GM12892 (cell line): ENCODE data around the gene IL3. TPM values are rescaled to one million over a fixed set of nuclear protein-coding genes. Genes with fewer than 3 reads are reported as not detected.

ENCODE experiments used
- DNase-seq: peaks from one replicate; pipeline ENCODE4 v3.0.0; 2011; ENCODE audit not compliant: insufficient read length
- FAIRE-seq: peaks from 2 replicates; lab custom pipeline; 2011; peaks lifted over from hg19 to GRCh38; lab: Jason Lieb, UNC
- POLR2A ChIP-seq: IDR thresholded peaks from 2 replicates; pipeline ENCODE4 v1.6.1; 2011; ENCODE audit warnings: low read depth, low read length, control low read depth
- POLR2AphosphoS5 ChIP-seq: IDR thresholded peaks from 2 replicates; pipeline ENCODE4 v1.6.1; 2011; ENCODE audit warnings: low read depth, low read length, control low read depth
- TAF1 ChIP-seq: IDR thresholded peaks from 2 replicates; pipeline ENCODE4 v1.6.1; 2011; ENCODE audit warnings: low read depth, mild to moderate bottlenecking, control low read depth, low read length, borderline replicate concordance
- polyA plus RNA-seq: library from polyadenylated mRNA; unstranded; fragments of >200 nt; gene quantifications from one replicate; pipeline ENCODE4 v1.2.1, GENCODE V29; 2012; ENCODE audit warnings: missing spikeins, inconsistent platforms; ENCODE audit not compliant: missing spikeins

Gene IL3
- not detected for polyA plus RNA-seq

GRCh38 chr5:132060501-132061161 is at the start of gene IL3:
IL3 (plus strand) TSS chr5:132060655; CDS start chr5:132060707, 52 bp downstream.
- TF ChIP-seq POLR2A (no peak), TAF1 (no peak), POLR2AphosphoS5 (no peak)
- no peak for DNase-seq
- FAIRE-seq, result no peak

GRCh38 chr5:132010989-132011621 is 49.4 kb upstream of the IL3 start:
- no peak for TF ChIP-seq TAF1
- no peak for TF ChIP-seq POLR2AphosphoS5
- DNase-seq, result no peak
- FAIRE-seq, result no peak

- no peak for TF ChIP-seq POLR2AphosphoS5
- no peak for TF ChIP-seq TAF1
- no peak for TF ChIP-seq POLR2A
- FAIRE-seq, result peak; percentile 44
- DNase-seq, result no peak
These were observed 48.7 kb upstream of the IL3 start, which contains the start of gene ACSL6 for GRCh38 chr5:132011622-132012343. ACSL6 (minus strand) TSS chr5:132011658; CDS start chr5:132011553, 105 bp downstream.

GRCh38 chr5:132012371-132013005 is 48.0 kb upstream of the IL3 start:
- TF ChIP-seq TAF1, result no peak
- no peak for TF ChIP-seq POLR2A
- no peak for TF ChIP-seq POLR2AphosphoS5
- DNase-seq (no peak), FAIRE-seq (no peak)

GRCh38 chr5:132013006-132013689 is 47.3 kb upstream of the IL3 start:
- no peak for DNase-seq
- TF ChIP-seq POLR2A (no peak), POLR2AphosphoS5 (no peak), TAF1 (no peak)
- no peak for FAIRE-seq

- TF ChIP-seq POLR2A (no peak), TAF1 (no peak), POLR2AphosphoS5 (no peak)
- no peak for FAIRE-seq
- no peak for DNase-seq
These were observed 46.7 kb upstream of the IL3 start for GRCh38 chr5:132013711-132014110.

- FAIRE-seq (no peak), DNase-seq (no peak)
- TF ChIP-seq POLR2A, result no peak
- no peak for TF ChIP-seq TAF1
- TF ChIP-seq POLR2AphosphoS5, result no peak
These were observed 43.7 kb upstream of the IL3 start for GRCh38 chr5:132016721-132017250.

GRCh38 chr5:132017316-132017715 is 43.1 kb upstream of the IL3 start:
- TF ChIP-seq POLR2AphosphoS5, result no peak
- no peak for DNase-seq

GRCh38 chr5:132017738-132018625 is 42.5 kb upstream of the IL3 start:
- DNase-seq (no peak), FAIRE-seq (no peak)
- no peak for TF ChIP-seq POLR2AphosphoS5
- no peak for TF ChIP-seq POLR2A
- no peak for TF ChIP-seq TAF1

More at GRCh38 chr5:132017316-132017715, 43.1 kb upstream of the IL3 start:
- FAIRE-seq, result no peak

GRCh38 chr5:132019337-132019736 is 41.1 kb upstream of the IL3 start:
- DNase-seq (no peak), FAIRE-seq (no peak)
- no peak for TF ChIP-seq POLR2AphosphoS5
- TF ChIP-seq POLR2A, result no peak
- no peak for TF ChIP-seq TAF1
